Uterus (tissue), 2 donors: Measurements from ENCODE around the gene CCNB3.

Source experiments
- POLR2A ChIP-seq, 2 donors: fragments of 450-650 bp; IDR thresholded peaks; one replicate each; pipeline ENCODE4 v1.6.1; 2016; ENCODE audit warnings: antibody characterized with exemption in 2 of 2, mild to moderate bottlenecking in 1 of 2, moderate library complexity in 1 of 2
- TF ChIP-seq, protein P1 (sequence below), 4 experiments: fragments of 200-600 bp in 2 of 4; fragments of 450-650 bp in 2 of 4; sonication (generic) in 2 of 4; IDR thresholded peaks; one replicate each; pipeline ENCODE4 v1.5.1; 2016 to 2019; ENCODE audit warnings: antibody characterized with exemption in 4 of 4, mild to moderate bottlenecking in 2 of 4, moderate library complexity in 1 of 4

DNA sequence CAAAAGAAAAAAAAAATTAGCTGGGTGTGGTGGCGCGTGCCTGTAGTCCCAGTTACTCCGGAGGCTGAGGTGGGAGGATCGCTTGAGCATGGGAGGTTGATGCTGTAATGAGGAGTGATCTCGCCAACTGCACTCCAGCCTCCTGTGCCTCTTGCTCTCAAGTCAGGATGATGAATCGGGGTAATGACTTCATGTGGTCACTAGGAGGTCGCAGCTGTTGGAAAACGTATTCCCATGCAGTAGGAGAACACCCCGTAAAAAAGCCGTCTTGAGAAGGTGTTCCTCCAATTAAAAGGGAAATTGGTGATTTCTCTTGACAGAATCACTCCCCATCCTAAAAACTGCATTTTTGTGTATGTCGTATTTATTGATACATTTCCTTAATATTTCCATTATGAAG is 2.2 kb downstream of the CCNB3 start:
- TF ChIP-seq, protein P1, sequence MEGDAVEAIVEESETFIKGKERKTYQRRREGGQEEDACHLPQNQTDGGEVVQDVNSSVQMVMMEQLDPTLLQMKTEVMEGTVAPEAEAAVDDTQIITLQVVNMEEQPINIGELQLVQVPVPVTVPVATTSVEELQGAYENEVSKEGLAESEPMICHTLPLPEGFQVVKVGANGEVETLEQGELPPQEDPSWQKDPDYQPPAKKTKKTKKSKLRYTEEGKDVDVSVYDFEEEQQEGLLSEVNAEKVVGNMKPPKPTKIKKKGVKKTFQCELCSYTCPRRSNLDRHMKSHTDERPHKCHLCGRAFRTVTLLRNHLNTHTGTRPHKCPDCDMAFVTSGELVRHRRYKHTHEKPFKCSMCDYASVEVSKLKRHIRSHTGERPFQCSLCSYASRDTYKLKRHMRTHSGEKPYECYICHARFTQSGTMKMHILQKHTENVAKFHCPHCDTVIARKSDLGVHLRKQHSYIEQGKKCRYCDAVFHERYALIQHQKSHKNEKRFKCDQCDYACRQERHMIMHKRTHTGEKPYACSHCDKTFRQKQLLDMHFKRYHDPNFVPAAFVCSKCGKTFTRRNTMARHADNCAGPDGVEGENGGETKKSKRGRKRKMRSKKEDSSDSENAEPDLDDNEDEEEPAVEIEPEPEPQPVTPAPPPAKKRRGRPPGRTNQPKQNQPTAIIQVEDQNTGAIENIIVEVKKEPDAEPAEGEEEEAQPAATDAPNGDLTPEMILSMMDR (IDR thresholded peaks at IDR 0.05): no peak
- no peak for TF ChIP-seq POLR2A (IDR thresholded peaks at IDR 0.05)
